H9 (cell line): ENCODE data around the gene ATP5F1B. TPM values are rescaled to one million over a fixed set of nuclear protein-coding genes. Genes with fewer than 3 reads are reported as not detected.
"Not testable (repeated sequence)": the region's sequence is repeated elsewhere in the genome, so short reads cannot be mapped to it uniquely, and the experiment has no call there.

Experiments
- DNase-seq: peaks from one replicate; pipeline ENCODE4 v3.0.0-alpha.2; 2017
- H2AFZ ChIP-seq: one replicate; pipeline ENCODE4 v1.6.1; 2013; ENCODE audit warnings: mild to moderate bottlenecking, low read length, control low read depth, moderate library complexity
- H2AK5ac ChIP-seq: 2 replicates; pipeline ENCODE4 v1.6.1; 2013; ENCODE audit warnings: low read length, control low read depth, mixed read lengths; ENCODE audit not compliant: insufficient read length
- H2BK120ac ChIP-seq: one replicate; pipeline ENCODE4 v1.6.1; 2013; ENCODE audit warnings: low read depth, mild to moderate bottlenecking, low read length, control low read depth, inconsistent platforms; ENCODE audit not compliant: poor library complexity, severe bottlenecking
- H2BK12ac ChIP-seq: 2 replicates; pipeline ENCODE4 v1.6.1; 2013; ENCODE audit warnings: low read length, control low read depth, mixed read lengths, low read depth; ENCODE audit not compliant: insufficient read length
- H2BK15ac ChIP-seq: 2 replicates; pipeline ENCODE4 v1.6.1; 2013; ENCODE audit warnings: low read depth, low read length, control low read depth
- H2BK20ac ChIP-seq: one replicate; pipeline ENCODE4 v1.6.1; 2013; ENCODE audit warnings: low read depth, mild to moderate bottlenecking, low read length, control low read depth, inconsistent platforms; ENCODE audit not compliant: poor library complexity, severe bottlenecking
- H2BK5ac ChIP-seq: 2 replicates; pipeline ENCODE4 v1.6.1; 2013; ENCODE audit warnings: low read length, control low read depth, mixed read lengths; ENCODE audit not compliant: insufficient read length
- H3K14ac ChIP-seq: 2 replicates; pipeline ENCODE4 v1.6.1; 2013; ENCODE audit warnings: low read length, control low read depth; ENCODE audit not compliant: insufficient read depth
- H3K18ac ChIP-seq: 2 replicates; pipeline ENCODE4 v1.6.1; 2013; ENCODE audit warnings: low read depth, mild to moderate bottlenecking, mixed read lengths, low read length, control low read depth; ENCODE audit not compliant: insufficient read length
- H3K23ac ChIP-seq: 2 replicates; pipeline ENCODE4 v1.6.1; 2013; ENCODE audit warnings: low read length, control low read depth, mixed read lengths, low read depth; ENCODE audit not compliant: insufficient read length
- H3K23me2 ChIP-seq: 2 replicates; pipeline ENCODE4 v1.6.1; 2013; ENCODE audit warnings: low read depth, mild to moderate bottlenecking, mixed read lengths, low read length, control low read depth; ENCODE audit not compliant: insufficient read length, poor library complexity, severe bottlenecking
- H3K27ac ChIP-seq: 2 replicates; pipeline ENCODE4 v1.5.1; 2013; ENCODE audit warnings: low read length, control low read depth, mixed read lengths, low read depth; ENCODE audit not compliant: insufficient read length
- H3K27me3 ChIP-seq: 2 replicates; pipeline ENCODE4 v1.6.1; 2013; ENCODE audit warnings: low read length, control low read depth, inconsistent platforms; ENCODE audit not compliant: insufficient read depth
- H3K4ac ChIP-seq: 2 replicates; pipeline ENCODE4 v1.6.1; 2013; ENCODE audit warnings: low read depth, mild to moderate bottlenecking, control low read depth, inconsistent platforms, low read length, moderate library complexity
- H3K4me1 ChIP-seq: 2 replicates; pipeline ENCODE4 v1.6.1; 2013; ENCODE audit warnings: low read length, control low read depth, inconsistent platforms; ENCODE audit not compliant: insufficient read depth
- H3K4me2 ChIP-seq: 2 replicates; pipeline ENCODE4 v1.6.1; 2013; ENCODE audit warnings: low read length, control low read depth, mixed read lengths; ENCODE audit not compliant: insufficient read length, insufficient read depth
- H3K56ac ChIP-seq: 2 replicates; pipeline ENCODE4 v1.6.1; 2013; ENCODE audit warnings: low read depth, mild to moderate bottlenecking, mixed read lengths, low read length, control low read depth; ENCODE audit not compliant: insufficient read length
- H3K79me1 ChIP-seq: 2 replicates; pipeline ENCODE4 v1.6.1; 2013; ENCODE audit warnings: low read depth, mild to moderate bottlenecking, moderate library complexity, low read length, control low read depth, inconsistent platforms; ENCODE audit not compliant: insufficient read depth, poor library complexity, severe bottlenecking
- H3K79me2 ChIP-seq: 2 replicates; pipeline ENCODE4 v1.6.1; 2013; ENCODE audit warnings: low read length, control low read depth, inconsistent platforms; ENCODE audit not compliant: insufficient read depth
- H3K9ac ChIP-seq: 2 replicates; pipeline ENCODE4 v1.6.1; 2013; ENCODE audit warnings: low read length, control low read depth, mixed read lengths; ENCODE audit not compliant: insufficient read length; ENCODE audit errors: extremely low read depth
- H3K9me3 ChIP-seq: one replicate; pipeline ENCODE4 v1.6.1; 2013; ENCODE audit warnings: low read depth, low read length, inconsistent platforms; ENCODE audit not compliant: control insufficient read depth
- H3T11ph ChIP-seq: one replicate; pipeline ENCODE4 v1.6.1; 2013; ENCODE audit warnings: mild to moderate bottlenecking, low read length, control low read depth, inconsistent platforms
- H4K20me1 ChIP-seq: one replicate; pipeline ENCODE4 v1.6.1; 2013; ENCODE audit not compliant: control insufficient read depth, insufficient read length, insufficient read depth
- H4K5ac ChIP-seq: 2 replicates; pipeline ENCODE4 v1.6.1; 2013; ENCODE audit warnings: low read depth, mild to moderate bottlenecking, mixed read lengths, low read length, control low read depth; ENCODE audit not compliant: insufficient read length
- H4K8ac ChIP-seq: replicated peaks from 2 replicates; pipeline ENCODE4 v1.6.1; 2013; ENCODE audit warnings: low read length, control low read depth, mixed read lengths, low read depth; ENCODE audit not compliant: insufficient read length
- H4K91ac ChIP-seq: 2 replicates; pipeline ENCODE4 v1.6.1; 2013; ENCODE audit warnings: low read depth, mild to moderate bottlenecking, moderate library complexity, mixed read lengths, low read length, control low read depth; ENCODE audit not compliant: insufficient read length
- H3K27ac Mint-ChIP-seq, 3 experiments: 2 replicates in 2 of 3; 3 replicates in 1 of 3; pipeline ENCODE4 v1.8.0; 2020 to 2021; ENCODE audit warnings: mixed read lengths in 3 of 3, mild to moderate bottlenecking in 1 of 3, moderate library complexity in 1 of 3
- H3K27me3 Mint-ChIP-seq: 2 replicates; pipeline ENCODE4 v1.8.0; 2021; ENCODE audit warnings: low read depth, mild to moderate bottlenecking, moderate library complexity, mixed read lengths
- H3K36me3 Mint-ChIP-seq, 3 experiments: 2 replicates in 2 of 3; 3 replicates in 1 of 3; pipeline ENCODE4 v1.8.0; 2020 to 2021; ENCODE audit warnings: low read depth in 3 of 3, mixed read lengths in 3 of 3; ENCODE audit not compliant: insufficient read depth in 1 of 3
- H3K4me1 Mint-ChIP-seq, 2 experiments: 2 replicates each; pipeline ENCODE4 v1.8.0; 2020; ENCODE audit warnings: mixed read lengths in 2 of 2
- H3K4me3 Mint-ChIP-seq, 2 experiments: 2 replicates in 1 of 2; 3 replicates in 1 of 2; pipeline ENCODE4 v1.8.0; 2020 to 2021; ENCODE audit warnings: mild to moderate bottlenecking in 2 of 2, mixed read lengths in 2 of 2, moderate library complexity in 1 of 2
- H3K9me3 Mint-ChIP-seq, 2 experiments: 2 replicates in 1 of 2; 3 replicates in 1 of 2; pipeline ENCODE4 v1.8.0; 2020; ENCODE audit warnings: mild to moderate bottlenecking in 2 of 2, mixed read lengths in 2 of 2, moderate library complexity in 1 of 2
- WGBS: extraction: QIAGEN DNeasy Blood & Tissue Kit; methylation state at CpG from one replicate; pipeline ENCODE4 v1.1.7; 2013; ENCODE audit warnings: missing lambda C conversion rate, low lambda C conversion rate, mixed read lengths; ENCODE audit not compliant: insufficient read length; ENCODE audit errors: extremely low coverage; 5-methylcytosine and 5-hydroxymethylcytosine counted together
- total RNA-seq: library from RNA; stranded (reverse); gene quantifications from 2 replicates; pipeline ENCODE4 v1.2.1, GENCODE V29; 2021
- TF ChIP-seq, protein P1 (sequence below): fragments of 200-600 bp; sonication (generic); conservative IDR thresholded peaks from 3 replicates; pipeline ENCODE4 v1.8.0; 2021; ENCODE audit warnings: antibody characterized with exemption, mild to moderate bottlenecking

The ATP5F1B gene
- total RNA-seq, 1 experiment from 2014 or later, result 927 TPM

DNA sequence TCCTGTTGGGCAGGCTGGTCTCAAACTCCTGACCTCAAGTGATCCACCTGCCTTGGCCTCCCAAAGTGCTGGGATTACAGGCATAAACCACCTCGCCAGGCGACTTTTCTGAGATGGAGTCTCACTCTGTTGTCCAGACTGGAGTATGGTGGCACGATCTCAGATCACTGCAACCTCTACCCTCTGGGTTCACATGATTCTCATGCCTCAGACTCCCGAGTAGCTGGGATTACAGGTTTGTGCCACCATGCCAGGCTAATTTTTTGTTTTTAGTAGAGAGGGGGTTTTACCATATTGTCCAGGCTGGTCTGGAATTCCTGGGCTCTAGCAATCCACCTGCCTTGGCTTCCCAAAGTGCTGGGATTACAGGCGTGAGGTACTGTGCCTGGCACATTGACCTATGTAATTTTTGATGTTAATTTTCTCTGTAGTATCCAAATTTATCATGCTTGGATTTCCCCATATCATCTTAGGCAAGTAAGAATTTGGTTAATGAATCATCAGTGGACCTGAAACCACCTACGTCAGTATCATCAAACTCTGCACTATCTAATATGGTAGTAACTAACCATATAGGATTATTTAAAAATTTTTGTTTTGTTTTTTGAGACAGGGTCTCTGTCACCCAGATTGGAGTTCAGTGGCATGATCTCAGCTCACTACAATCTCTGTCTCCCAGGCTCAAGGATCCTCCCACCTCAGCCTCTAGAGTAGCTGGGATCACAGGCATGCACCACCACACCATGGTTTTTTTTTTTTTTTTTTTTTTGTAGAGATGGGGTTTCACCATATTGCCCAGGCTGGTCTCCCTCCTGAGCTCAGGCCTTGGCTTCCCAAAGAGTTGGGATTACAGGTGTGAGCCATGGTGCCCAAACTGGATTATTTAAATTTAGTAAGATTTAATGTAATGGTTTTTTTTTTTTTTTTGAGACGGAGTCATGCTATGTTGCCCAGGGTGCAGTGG lies 11.9 kb upstream of the ATP5F1B start:
- H3K27ac ChIP-seq, result no peak overlapping the region
- H3K23me2 ChIP-seq, result no peaks in the 10 kb centered on the region
- no peak overlapping the region for H2AK5ac ChIP-seq
- H2BK20ac ChIP-seq, result no peak overlapping the region
- no peak overlapping the region for H3K27ac Mint-ChIP-seq
- H3K27me3 ChIP-seq, result no peaks in the 10 kb centered on the region
- TF ChIP-seq, protein P1, sequence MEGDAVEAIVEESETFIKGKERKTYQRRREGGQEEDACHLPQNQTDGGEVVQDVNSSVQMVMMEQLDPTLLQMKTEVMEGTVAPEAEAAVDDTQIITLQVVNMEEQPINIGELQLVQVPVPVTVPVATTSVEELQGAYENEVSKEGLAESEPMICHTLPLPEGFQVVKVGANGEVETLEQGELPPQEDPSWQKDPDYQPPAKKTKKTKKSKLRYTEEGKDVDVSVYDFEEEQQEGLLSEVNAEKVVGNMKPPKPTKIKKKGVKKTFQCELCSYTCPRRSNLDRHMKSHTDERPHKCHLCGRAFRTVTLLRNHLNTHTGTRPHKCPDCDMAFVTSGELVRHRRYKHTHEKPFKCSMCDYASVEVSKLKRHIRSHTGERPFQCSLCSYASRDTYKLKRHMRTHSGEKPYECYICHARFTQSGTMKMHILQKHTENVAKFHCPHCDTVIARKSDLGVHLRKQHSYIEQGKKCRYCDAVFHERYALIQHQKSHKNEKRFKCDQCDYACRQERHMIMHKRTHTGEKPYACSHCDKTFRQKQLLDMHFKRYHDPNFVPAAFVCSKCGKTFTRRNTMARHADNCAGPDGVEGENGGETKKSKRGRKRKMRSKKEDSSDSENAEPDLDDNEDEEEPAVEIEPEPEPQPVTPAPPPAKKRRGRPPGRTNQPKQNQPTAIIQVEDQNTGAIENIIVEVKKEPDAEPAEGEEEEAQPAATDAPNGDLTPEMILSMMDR, result no peak
- H4K91ac ChIP-seq, result no peak overlapping the region
- no peaks in the 10 kb centered on the region for H3K4me1 ChIP-seq
- H2BK5ac ChIP-seq, result no peak overlapping the region
- H4K8ac ChIP-seq, result no peak overlapping the region
- no peak overlapping the region for H2BK120ac ChIP-seq
- no peaks in the 10 kb centered on the region for H3K27me3 Mint-ChIP-seq
- peaks cover 3 to 4% of the 10 kb centered on the region in 2 experiments; a peak in 2 of 4 replicates for H3K4me1 Mint-ChIP-seq
- H3K79me2 ChIP-seq, result no peaks in the 10 kb centered on the region
- no peak overlapping the region for H3K23ac ChIP-seq
- no peak overlapping the region for H2AFZ ChIP-seq
- no peaks in the 10 kb centered on the region for H4K20me1 ChIP-seq
- no peak overlapping the region for H3K14ac ChIP-seq
- no peak overlapping the region for H3K56ac ChIP-seq
- no peak overlapping the region for H2BK12ac ChIP-seq
- H2BK15ac ChIP-seq, result no peak overlapping the region
- no peak overlapping the region for H3K9ac ChIP-seq
- H3K9me3 Mint-ChIP-seq, result peaks cover 31% of the 10 kb centered on the region in 2 experiments
- WGBS, result no CpG with 5 or more reads among the region's 7 CpGs
- no peak overlapping the region for H3T11ph ChIP-seq
- DNase-seq, result no peak
- H3K4me3 Mint-ChIP-seq, result no peak overlapping the region
- H3K79me1 ChIP-seq, result no peaks in the 10 kb centered on the region
- no peak overlapping the region for H3K4ac ChIP-seq
- H3K36me3 Mint-ChIP-seq, result peaks cover 18 to 24% (median 20%) of the 10 kb centered on the region in 3 experiments
- H3K18ac ChIP-seq, result no peak overlapping the region
- no peak overlapping the region for H4K5ac ChIP-seq
- no peaks in the 10 kb centered on the region for H3K9me3 ChIP-seq
- H3K4me2 ChIP-seq, result no peak overlapping the region

DNA sequence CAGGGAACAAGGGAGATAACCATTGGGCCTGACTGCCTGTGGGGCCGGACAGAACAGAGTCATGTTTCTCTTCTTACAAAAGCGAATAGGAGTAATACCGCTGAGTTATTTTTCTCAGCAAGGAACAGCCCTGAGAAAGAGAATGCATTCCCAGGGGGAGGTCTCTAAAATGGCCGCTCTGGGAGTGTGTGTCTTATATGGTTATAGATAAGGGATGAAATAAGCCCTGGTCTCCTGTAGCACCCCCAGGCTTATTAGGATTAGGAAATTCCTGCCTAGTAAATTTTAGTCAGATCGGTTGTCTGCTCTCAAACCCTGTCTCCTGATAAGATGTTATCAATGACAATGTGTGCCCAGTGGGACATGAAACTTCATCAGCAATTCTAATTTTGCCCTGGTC lies 8.0 kb upstream of the ATP5F1B start:
- H4K91ac ChIP-seq, H3T11ph ChIP-seq, H3K27ac ChIP-seq, H3K27me3 Mint-ChIP-seq, H2BK12ac ChIP-seq, H3K4me3 Mint-ChIP-seq, H3K23ac ChIP-seq, H3K79me2 ChIP-seq, H3K23me2 ChIP-seq, H3K9ac ChIP-seq, H2BK5ac ChIP-seq, H3K4me1 ChIP-seq, H2BK120ac ChIP-seq, H3K27me3 ChIP-seq, H2AFZ ChIP-seq, H2BK20ac ChIP-seq, H3K56ac ChIP-seq, H4K8ac ChIP-seq, H3K18ac ChIP-seq, H4K5ac ChIP-seq, H3K4ac ChIP-seq, H3K14ac ChIP-seq, H4K20me1 ChIP-seq, H3K79me1 ChIP-seq, H3K27ac Mint-ChIP-seq, H3K9me3 ChIP-seq, H2AK5ac ChIP-seq, H2BK15ac ChIP-seq, DNase-seq, H3K4me1 Mint-ChIP-seq, H3K4me2 ChIP-seq: not testable (repeated sequence)
- Mint-ChIP-seq H3K36me3 (peaks cover 22 to 34% (median 24%) of the 10 kb centered on the region in 3 experiments), H3K9me3 (peaks cover 40 to 44% of the 10 kb centered on the region in 2 experiments)
- no CpG with 5 or more reads among the region's 5 CpGs for WGBS
